HG03432 (cell line): ENCODE data around the gene DR1.
"Not testable (repeated sequence)": the region's sequence is repeated elsewhere in the genome, so short reads cannot be mapped to it uniquely, and the experiment has no call there.

Source experiments
- ATAC-seq: cut with Tn5 transposase; IDR thresholded peaks from one replicate; pipeline ENCODE4 v1.9.1; 2021; ENCODE audit warnings: mild to moderate bottlenecking, moderate library complexity; ENCODE audit not compliant: unreplicated experiment

DR1 gene

DNA sequence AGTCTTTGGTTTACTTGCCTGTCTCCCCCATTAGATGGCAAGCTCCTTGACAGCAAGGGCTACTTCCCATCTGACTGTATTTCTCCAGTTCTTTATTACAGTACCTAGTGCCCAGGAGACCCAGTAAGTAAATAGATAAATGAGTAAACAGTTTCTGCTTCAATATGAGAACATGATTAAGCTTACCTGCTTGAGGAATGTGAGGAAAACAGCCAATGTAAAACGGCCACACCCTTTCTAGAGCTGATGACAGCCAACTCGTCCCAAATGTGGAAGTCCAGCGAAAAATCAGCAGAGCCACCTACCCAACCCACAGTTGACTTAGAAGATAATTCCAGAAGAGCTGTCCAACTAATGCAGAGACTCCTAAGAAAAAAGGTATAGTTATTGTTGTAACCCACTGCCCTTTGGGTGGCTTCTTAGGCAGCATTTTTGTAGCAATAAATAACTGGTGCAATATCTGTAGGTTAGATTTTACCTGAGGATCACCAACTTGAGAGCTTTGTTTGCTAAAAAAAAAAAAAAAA is 6.5 kb upstream of the DR1 start:
- ATAC-seq = no peak

DNA sequence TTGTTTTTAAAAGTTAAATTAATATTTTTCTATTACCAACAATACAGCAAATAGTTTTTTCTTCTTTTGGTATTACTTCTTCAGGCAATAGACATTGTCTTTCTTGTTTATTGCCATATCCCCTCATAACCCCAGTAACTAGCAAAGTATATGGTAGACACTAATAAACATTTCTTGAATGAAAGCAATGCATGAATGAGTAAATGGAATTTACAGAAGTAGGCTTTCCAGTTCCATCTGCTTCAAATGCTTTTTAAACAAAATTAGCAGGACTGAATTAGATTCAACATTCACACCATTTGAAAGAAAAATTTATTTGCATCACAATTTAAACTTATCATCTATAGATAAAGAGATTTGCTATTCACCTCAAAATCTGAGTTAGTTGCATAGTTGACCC is 5.6 kb upstream of the DR1 start:
- no peak for ATAC-seq

DNA sequence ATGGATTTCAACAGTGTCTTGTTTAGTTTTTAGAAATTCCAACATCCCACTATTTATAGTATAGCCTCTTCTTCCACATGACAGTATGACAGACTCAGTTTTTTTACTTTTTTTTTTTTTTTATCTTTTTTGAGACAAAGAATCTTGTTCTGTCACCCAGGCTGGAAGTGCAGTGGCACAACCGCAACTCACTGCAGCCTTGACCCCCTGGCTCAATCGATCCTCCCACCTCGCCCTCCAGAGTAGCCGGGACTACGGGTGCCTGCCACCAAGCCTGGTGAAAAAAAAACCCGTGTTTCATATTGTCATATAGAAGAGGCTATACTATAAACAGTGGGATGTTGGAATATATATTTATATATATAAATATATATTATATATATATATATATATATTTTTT is 1.2 kb upstream of the DR1 start:
- no peak for ATAC-seq

DNA sequence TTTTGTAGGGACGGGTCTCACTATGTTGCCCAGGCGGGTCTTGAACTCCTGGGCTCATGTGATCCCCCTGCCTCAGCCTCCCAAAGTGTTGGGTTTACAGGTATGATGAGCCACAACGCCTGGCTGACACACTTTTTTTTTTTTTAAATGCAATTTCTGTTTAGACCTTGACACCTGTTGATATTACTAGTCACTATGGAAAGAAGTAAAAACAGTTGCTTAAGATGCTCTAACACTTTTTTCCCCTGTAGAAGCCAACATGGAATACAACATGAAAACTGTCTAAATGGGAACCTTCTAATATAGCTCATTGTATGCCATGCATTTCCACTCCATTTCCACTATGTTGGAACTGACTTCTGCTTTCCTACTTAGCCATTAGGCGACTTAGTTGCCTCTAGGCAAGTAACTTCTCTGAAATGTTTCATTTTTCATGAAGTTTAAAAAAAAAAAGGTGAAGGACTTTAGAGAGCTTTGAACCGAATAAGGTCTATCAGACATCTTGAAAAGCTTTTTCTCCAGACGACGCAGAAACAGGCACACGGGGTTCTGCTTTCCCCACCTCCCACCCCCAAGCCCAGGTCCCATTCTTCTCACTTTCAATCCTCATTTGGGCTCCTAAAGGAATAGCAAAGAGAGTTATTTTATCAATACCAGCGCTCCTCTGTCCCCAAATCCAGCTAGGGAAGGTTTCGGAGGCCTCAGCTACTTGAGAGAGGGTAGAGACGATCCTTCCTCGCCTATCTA is 648 bp upstream of the DR1 start:
- ATAC-seq = peak; percentile 5

DNA sequence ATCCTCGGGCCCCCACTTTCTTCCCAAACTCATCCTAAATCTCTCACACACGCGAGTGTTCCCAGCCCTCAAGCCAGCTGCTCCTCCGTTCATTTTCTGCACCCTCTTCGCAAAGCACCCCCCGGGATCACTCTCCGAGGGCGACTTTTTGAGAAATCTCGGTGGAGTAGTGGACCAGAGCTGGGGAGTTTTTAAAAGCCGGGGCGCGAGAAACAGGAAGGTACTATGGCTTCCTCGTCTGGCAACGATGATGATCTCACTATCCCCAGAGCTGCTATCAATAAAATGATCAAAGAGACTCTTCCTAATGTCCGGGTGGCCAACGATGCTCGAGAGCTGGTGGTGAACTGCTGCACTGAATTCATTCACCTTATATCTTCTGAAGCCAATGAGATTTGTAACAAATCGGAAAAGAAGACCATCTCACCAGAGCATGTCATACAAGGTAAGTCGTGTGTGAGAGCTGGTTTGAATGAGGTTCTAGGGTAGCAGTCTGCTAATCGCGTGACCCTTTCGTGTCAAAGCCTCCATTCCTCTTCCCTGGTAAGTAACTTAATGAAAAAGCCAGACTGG is 800 bp downstream of the DR1 start:
- ATAC-seq = peak; percentile 25

DNA sequence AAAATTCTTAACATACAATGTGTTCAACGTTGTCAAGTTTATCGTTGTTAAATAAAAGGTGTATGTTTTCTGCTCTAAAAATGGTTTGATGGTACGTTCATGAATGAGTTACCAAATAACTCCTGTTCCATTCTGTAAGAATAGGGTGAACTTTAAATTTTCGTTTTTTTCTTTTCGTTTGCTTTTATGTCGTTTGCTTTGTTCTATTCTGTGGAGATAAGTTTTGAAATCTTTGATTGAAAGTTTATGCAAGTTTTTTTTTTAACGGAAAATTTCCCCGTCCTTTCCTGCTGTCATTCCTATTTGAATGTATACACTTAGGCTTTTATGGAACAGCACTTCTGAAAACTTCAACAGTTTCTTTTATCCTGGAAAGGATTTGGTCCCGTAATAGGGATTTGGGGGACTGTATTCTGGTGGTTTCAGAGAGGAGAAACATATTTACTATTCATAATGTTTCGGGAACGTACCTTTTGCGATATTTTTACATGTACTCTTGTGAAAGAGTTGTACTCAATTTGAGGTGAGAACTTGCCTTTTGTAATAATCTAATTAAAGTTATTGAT is 1.7 kb downstream of the DR1 start:
- no peak for ATAC-seq

DNA sequence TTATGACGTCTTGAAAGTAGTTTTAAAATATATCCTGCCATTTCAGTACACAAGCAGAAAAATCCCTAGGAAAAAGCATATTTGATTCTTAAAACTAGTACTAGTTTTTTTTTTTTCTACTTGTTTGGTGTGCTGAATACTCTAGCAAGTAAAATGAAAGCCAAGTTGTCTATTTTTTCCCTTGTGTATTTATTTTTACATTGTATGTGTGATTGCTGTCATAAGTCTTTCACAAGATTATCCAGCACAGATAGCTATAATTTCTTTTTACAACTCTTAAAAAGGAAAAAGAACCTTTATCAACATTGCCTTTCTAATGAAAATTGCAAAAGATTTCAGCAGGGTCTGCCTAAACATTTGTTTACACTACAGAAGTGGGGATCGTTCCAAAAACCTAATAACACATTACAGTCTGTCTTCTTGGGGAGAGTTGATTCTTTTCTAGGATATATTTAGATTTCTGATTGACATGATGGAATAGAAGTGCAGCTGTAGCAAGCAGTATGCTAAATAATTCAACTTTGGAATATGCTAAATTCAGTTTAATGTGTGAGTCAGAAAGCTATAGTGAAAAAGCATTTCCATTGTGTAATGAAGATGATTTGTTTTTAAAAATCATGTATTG is 2.5 kb downstream of the DR1 start:
- ATAC-seq = no peak

DNA sequence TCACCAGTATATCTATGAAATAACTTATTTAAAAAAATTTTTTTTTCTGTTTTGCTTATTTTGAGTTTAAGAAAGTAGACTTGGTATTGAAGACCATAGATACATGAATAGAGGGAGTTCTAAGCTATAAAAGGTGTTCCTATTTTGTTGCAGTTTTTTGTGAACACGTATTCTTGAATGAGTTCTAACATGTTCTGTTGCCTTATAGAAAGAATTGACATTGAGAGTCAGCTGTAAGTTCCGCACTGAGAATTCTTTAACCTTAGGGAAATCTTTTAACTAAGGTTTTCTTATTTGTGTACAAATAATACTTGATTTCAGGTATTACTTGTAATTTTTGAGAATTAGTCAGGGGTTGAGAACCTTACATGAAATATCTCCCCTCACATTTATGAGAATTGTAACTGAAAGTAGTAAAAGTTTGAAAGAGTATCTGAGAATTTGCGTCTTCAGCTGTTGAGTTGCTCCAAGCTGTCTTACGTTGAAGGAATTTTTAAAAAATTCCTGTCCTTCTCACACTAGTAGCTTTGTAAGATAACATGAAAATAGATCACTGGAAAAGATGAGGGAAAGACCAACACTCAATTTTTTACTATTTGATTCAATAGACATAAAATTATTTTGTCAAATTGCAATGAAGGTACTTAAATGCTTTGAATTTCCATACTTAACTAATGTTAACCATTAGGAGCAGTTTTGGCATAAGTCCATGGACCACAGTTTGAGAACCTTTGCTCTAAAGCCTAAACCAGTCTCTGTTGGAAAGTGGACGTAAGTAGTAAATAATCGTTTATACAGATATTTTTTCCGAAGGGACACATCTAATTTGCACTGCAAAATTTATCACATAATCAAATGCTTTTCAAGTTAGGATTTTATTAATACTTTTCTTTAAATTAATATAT is 3.8 kb downstream of the DR1 start:
- no peak for ATAC-seq

DNA sequence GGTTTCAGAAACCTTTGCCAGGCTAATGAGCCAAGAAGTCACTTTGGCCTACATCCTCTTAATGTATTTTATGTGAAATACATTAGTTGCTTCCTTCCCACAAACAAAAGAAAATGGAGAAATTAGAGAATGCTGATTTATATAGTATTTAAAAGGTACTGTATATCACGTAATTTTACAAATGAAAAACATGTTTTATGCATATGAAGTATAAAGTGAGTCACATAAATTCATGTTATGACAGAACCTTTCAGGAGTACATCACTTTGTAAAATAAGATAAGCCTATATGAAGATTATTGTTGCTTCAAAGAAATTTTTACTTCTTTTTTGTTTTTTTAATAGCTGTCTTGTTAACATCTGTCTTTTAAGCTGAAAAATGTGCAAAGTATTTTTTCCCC is 4.6 kb downstream of the DR1 start:
- no peak for ATAC-seq

DNA sequence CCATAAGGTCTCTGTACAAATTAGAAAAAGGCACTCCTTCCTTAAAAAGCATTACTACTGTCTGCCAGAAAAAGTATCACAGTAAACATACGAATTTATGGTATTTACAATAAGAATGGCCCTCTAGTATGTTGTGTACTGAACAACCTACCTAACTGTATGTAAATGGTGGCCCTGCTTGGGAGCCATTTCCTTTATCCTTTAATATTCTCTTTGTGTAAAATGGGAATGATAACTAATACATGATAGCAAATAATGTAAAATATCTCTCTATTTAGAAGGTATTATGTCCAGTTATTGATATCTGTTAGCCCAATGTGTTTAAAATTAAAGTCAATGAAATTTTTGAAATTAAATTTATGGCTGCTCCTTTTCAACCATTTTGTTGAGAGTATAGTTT is 5.2 kb downstream of the DR1 start:
- no peak for ATAC-seq

DNA sequence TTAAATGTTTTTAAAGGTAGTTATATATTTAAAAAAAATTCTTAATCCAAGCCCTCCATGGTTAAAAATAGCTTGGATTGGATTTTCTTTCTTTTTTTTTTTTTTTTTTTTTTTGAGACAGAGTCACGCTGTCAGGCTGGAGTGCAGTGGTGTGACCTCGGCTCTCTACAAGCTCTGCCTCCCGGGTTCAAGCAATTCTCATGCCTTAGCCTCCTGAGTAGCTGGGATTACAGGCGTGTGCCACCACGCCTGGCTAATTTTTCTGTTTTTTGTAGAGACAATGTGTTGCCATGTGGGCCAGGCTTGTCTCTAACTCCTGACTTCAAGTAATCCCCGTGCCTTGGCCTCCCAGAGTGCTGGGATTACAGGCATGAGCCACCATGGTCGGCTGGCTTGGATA is 5.6 kb downstream of the DR1 start:
- ATAC-seq = not testable (repeated sequence)

DNA sequence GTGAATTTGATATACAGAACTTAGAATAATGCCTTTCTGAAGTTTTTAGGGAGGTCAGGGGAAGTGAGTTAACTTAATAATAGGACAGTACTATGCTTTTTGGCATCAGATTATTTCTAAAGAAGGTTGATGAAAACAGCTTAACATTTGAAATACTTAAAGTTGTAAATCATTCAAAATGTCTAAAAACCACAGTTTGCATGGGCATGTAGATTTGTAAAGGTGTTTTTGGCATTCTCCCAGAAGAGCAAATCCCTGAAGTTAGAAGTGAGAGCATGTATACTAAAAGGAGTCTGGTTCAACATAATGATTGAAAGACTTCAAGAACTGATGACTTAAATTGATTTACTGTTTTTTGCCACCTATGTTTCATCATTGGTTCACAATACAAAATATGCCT is 6.7 kb downstream of the DR1 start:
- ATAC-seq = no peak

DNA sequence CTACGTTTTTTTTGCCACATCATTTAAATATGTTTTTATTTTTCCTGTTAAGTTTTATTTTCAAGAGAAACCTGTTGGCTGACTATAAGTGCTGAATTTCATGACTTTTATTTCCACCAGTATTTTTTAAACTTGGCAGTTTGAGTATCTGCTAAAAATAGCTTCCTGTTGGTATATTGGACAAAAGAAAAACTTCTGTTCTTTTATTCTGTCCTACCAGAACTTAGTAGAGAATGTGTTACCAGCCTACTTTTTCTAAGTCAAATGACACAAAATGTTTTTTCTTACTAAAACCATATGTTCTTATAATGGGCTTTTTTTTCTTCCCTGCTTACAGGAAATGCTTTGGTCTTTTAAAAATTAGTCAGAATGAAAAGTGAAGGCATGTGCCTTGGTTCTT is 7.6 kb downstream of the DR1 start:
- no peak for ATAC-seq

DNA sequence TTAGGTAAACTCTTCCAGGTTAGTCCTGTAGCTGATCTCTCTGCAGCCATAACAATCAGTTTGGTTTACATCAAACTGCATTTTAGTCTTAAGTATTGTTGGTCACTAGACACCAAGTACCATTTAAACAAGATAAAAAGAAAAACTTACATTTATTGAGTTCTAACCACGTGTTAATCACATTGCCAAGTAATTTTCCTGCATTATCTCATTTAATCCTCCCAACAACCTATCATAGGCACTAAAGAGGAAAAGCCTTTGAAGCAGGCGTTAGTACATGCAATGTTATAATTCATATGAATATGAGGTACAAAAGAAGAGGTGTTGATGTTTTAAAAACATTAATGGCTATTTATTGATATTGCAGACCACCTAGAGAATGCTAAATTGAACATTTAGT is 9.0 kb downstream of the DR1 start:
- ATAC-seq = no peak

DNA sequence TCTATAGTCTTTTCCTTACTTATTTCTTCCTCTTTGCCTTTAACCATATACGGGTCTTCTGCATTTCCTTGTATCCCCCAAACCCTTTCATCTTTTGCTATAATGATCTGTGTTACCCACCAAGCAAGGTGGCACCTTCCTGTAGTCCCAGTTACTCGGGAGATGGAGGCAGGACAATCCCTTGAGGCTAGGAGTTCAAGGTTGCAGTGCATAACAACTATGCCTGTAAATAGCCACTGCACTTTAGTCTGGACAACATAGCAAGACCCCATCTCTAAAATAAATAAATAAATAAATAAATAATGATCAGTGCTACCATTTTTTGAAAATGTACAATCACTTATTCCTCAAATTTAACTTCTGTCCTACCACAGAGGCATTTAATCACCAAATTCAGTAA is 11.5 kb downstream of the DR1 start:
- no peak for ATAC-seq

DNA sequence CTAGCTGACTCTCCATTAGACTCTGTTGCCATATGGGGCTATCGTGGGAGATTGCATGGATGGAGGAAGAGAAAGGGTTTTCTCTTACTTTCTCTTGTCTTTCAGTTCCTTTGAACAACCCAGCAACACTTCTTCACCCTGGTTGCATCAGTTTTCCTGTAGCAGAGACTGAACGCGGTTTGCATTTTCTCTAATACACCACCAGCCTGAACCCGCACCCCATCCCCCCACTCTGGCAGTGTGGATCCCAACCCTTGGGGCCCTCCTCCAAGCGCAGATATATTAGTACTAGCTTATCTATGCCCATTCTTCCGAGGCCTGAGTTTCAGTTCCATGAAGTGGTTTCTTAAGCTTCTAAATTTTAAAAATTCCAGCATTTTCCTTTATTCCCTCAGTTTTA is 12.6 kb downstream of the DR1 start:
- ATAC-seq = no peak

DNA sequence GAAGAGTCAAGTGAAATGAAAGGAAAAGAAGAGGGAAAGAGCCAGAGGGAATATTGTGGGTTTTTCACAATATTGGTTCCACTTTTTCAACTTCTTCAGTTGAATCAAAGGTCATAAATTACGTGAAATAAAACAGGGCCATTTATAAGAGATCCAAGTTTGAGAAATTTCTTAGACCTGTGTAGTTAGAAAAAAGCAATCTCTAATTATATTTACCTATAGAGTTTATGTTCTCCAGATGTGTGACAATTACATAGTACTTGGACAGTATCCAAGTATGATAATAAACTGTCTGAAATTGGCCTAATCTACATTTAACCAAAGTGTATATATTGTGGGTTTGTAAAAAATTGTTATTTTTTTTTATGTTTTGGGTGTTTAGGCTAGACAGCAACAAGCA is 14.4 kb downstream of the DR1 start:
- no peak for ATAC-seq

DNA sequence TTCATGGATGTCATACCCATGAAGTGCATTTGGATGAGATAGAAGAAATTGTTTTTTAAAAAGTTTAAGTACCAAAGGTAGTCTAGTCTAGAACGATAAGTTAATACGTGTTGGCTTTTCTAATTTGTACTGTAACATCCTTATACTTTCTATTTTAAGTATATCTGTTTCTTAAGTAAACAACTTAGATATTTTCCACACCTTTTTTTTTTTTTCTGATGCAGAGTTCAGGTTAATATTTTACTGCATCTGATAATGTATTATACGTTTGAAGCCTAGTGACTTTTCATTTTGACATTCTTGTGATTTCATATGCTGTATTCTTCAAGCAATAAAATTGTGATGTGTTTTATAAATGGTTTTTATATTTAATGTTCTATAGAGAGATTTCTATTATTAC is 16.5 kb downstream of the DR1 start:
- no peak for ATAC-seq

DNA sequence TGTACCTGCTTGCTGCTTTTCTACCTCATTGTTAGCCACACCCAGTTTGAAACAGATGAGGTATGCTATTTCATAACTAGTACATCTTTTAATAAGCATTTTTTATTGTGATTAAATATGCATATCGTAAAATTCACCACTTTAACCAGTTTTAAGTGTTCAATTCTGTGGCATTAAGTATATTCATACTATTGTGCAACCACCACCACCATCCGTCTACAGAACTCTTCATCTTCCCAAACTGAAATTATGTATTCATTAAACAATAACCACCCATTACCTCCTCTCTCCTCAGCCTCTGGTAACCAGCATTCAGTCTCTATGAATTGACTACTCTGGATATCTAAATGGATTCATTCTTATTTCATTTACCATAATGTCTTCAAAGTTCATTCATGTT is 20.1 kb downstream of the DR1 start:
- no peak for ATAC-seq

DNA sequence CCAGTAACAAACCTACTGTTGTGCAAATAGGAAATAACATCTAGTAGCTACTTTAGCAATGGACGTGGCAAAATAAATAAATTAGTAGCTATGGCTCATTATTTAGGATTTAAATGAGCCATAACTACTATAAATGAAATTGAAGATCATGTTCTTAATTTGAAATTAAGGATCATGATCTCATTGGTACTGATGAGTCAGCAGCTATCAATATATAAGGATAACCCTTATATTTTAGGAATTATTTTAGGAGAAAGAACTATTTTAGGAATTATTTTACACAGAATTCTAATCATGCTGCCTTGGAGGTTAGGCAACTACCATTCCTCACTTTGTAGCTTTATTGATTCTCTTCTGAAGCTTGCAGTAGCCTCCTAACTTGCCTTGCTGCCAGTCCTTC is 24.0 kb downstream of the DR1 start:
- ATAC-seq = no peak
